C4-2B (cell line): ENCODE data around the gene COPS3.
A peak's percentile ranks its signal among the peaks of the same experiment; 100 is the strongest.

Experiments
- H3K27ac ChIP-seq: fragments of 450-650 bp; 2 replicates; pipeline ENCODE4 v1.5.1; 2017
- CTCF ChIP-seq: fragments of 450-650 bp; conservative IDR thresholded peaks from 2 replicates; pipeline ENCODE4 v1.5.1; 2017; ENCODE audit warnings: mild to moderate bottlenecking
- ZFX ChIP-seq: fragments of 450-650 bp; IDR thresholded peaks from 2 replicates; pipeline ENCODE4 v1.6.1; 2017

COPS3 gene

GRCh38 chr17:17237026-17237799 is 43.8 kb downstream of the COPS3 start, which contains the start of gene FLCN:
FLCN (minus strand) TSS chr17:17237168; CDS start chr17:17228137, 9,031 bp downstream.
- TF ChIP-seq CTCF (no peak), ZFX (no peak)
- peak within 1 kb of the TSS; percentile 95 for H3K27ac ChIP-seq

- no peak for TF ChIP-seq CTCF
- no peak for TF ChIP-seq ZFX
- H3K27ac ChIP-seq, result peak overlapping the region; percentile 95
These were observed 44.6 kb downstream of the COPS3 start for GRCh38 chr17:17236295-17237025.

- H3K27ac ChIP-seq, result peak overlapping the region; percentile 95
- no peak for TF ChIP-seq CTCF
These were observed 45.6 kb downstream of the COPS3 start for GRCh38 chr17:17235212-17236174.

GRCh38 chr17:17232303-17232621 is 48.8 kb downstream of the COPS3 start:
- TF ChIP-seq ZFX, result no peak
- TF ChIP-seq CTCF, result no peak
- H3K27ac ChIP-seq, result no peak overlapping the region

GRCh38 chr17:17231621-17232302 is 49.3 kb downstream of the COPS3 start:
- no peak overlapping the region for H3K27ac ChIP-seq
- TF ChIP-seq CTCF (no peak), ZFX (no peak)

- TF ChIP-seq CTCF (no peak), ZFX (no peak)
- peak overlapping the region; percentile 78 for H3K27ac ChIP-seq
These were observed 51.3 kb downstream of the COPS3 start for GRCh38 chr17:17229416-17230384.
